ENCODE measurements around the gene GRID1. TPM values are rescaled to one million over a fixed set of nuclear protein-coding genes. Genes with fewer than 3 reads are reported as not detected.

The GRID1 gene
- total RNA-seq, 1 experiment from 2014 or later: 5.6 TPM

GRCh38 chr10:85667638-85668233 lies 698.9 kb downstream of the GRID1 start:
- no peak for DNase-seq (ENCODE audit: low read depth, low spot score)
- Histone ChIP-seq H3K27ac (ENCODE audit: low read depth, low read length) (no peak overlapping the region), H3K9me2 (ENCODE audit: insufficient read depth) (no peaks in the 10 kb centered on the region), H4K20me1 (ENCODE audit: insufficient read depth) (no peaks in the 10 kb centered on the region), H3K9me3 (ENCODE audit: control insufficient read depth in 1 of 2, insufficient read depth in 1 of 2, low read depth in 1 of 2, low read length in 2 of 2) (no peaks in the 10 kb centered on the region), H3K4me2 (ENCODE audit: low read length) (no peak overlapping the region), H2AFZ (ENCODE audit: low read depth, low read length, poor library complexity, severe bottlenecking) (no peak overlapping the region), H3K9ac (ENCODE audit: low read length) (no peak overlapping the region), H3K27me3 (ENCODE audit: insufficient read depth, low read length) (no peaks in the 10 kb centered on the region), H3K4me3 (replicated peaks in 1 of 2; ENCODE audit: low read depth in 1 of 2, low read length in 2 of 2) (no peak overlapping the region), H3K36me3 (ENCODE audit: control insufficient read depth in 1 of 2, insufficient read depth in 2 of 2, low read length in 2 of 2) (no peaks in the 10 kb centered on the region), H3K4me1 (ENCODE audit: control insufficient read depth in 1 of 2, insufficient read depth in 2 of 2, low read length in 2 of 2) (no peaks in the 10 kb centered on the region), H3K79me2 (ENCODE audit: insufficient read depth, low read length) (no peaks in the 10 kb centered on the region)
- BruUV-seq (replicated peaks): no TSS peak
- TF ChIP-seq FOSL1 (IDR thresholded peaks at IDR 0.05; ENCODE audit: low read depth): no peak
- no peak for TF ChIP-seq EZH2 (IDR thresholded peaks at IDR 0.05)
- TF ChIP-seq CTCF (IDR thresholded peaks at IDR 0.05 in 2 of 3, conservative IDR thresholded peaks at IDR 0.05 in 1 of 3; ENCODE audit: borderline replicate concordance in 1 of 3, insufficient read depth in 1 of 3, low read depth in 2 of 3, low read length in 2 of 3): no peak
- TF ChIP-seq JUND (IDR thresholded peaks at IDR 0.05): no peak
- no peak for TF ChIP-seq SP1 (IDR thresholded peaks at IDR 0.05; ENCODE audit: low read depth)
- TF ChIP-seq EZH2phosphoT487 (IDR thresholded peaks at IDR 0.05; ENCODE audit: borderline replicate concordance): no peak
- TF ChIP-seq YY1 (IDR thresholded peaks at IDR 0.05; ENCODE audit: extremely low read depth, insufficient replicate concordance, low read depth, low read length): no peak
- TF ChIP-seq ELF1 (IDR thresholded peaks at IDR 0.05; ENCODE audit: borderline replicate concordance, low read depth): no peak
- TF ChIP-seq MAX (IDR thresholded peaks at IDR 0.05): no peak
- ChIA-PET POLR2A (no interaction called here), CTCF (no interaction called here), RAD21 (ENCODE audit: low non-redundant PET in 1 of 2, low total read pairs in 2 of 2, uncharacterized antibody in 2 of 2, unreplicated experiment in 2 of 2) (no interaction called here)
- intact Hi-C loops (cut with micrococcal nuclease): no loop called here
- no peak for ATAC-seq

Data from HCT116 (cell line).